Stomach (tissue), 4 donors: ENCODE measurements around the gene SLFNL1.

Experiments used
- POLR2A ChIP-seq, 4 donors: fragments of 450-650 bp; IDR thresholded peaks; one replicate each; pipeline ENCODE4 v1.6.1; 2016; ENCODE audit warnings: antibody characterized with exemption in 4 of 4, control low read depth in 2 of 4, mild to moderate bottlenecking in 1 of 4, moderate library complexity in 1 of 4
- POLR2AphosphoS5 ChIP-seq, 3 donors: sonication (generic); formaldehyde crosslinking; IDR thresholded peaks; one replicate each; pipeline ENCODE4 v1.6.1; 2016; ENCODE audit warnings: antibody characterized with exemption in 3 of 3
- TF ChIP-seq, protein P1 (sequence below), 7 experiments: fragments of 450-650 bp in 4 of 7; fragments of 200-600 bp in 3 of 7; sonication (generic) in 3 of 7; IDR thresholded peaks; one replicate each; pipeline ENCODE4 v1.5.1; 2016 to 2019; ENCODE audit warnings: antibody characterized with exemption in 7 of 7, control low read depth in 2 of 7, mild to moderate bottlenecking in 1 of 7

- no peak for TF ChIP-seq POLR2AphosphoS5 (IDR thresholded peaks at IDR 0.05)
- no peak for TF ChIP-seq POLR2A (IDR thresholded peaks at IDR 0.05)
- TF ChIP-seq, protein P1, sequence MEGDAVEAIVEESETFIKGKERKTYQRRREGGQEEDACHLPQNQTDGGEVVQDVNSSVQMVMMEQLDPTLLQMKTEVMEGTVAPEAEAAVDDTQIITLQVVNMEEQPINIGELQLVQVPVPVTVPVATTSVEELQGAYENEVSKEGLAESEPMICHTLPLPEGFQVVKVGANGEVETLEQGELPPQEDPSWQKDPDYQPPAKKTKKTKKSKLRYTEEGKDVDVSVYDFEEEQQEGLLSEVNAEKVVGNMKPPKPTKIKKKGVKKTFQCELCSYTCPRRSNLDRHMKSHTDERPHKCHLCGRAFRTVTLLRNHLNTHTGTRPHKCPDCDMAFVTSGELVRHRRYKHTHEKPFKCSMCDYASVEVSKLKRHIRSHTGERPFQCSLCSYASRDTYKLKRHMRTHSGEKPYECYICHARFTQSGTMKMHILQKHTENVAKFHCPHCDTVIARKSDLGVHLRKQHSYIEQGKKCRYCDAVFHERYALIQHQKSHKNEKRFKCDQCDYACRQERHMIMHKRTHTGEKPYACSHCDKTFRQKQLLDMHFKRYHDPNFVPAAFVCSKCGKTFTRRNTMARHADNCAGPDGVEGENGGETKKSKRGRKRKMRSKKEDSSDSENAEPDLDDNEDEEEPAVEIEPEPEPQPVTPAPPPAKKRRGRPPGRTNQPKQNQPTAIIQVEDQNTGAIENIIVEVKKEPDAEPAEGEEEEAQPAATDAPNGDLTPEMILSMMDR (IDR thresholded peaks at IDR 0.05): no peak
These were observed 52.1 kb downstream of the SLFNL1 start for GRCh38 chr1:40969445-40969844.
